SK-N-SH (cell line): Measurements from ENCODE around the gene SAMD14. TPM values are rescaled to one million over a fixed set of nuclear protein-coding genes. Genes with fewer than 3 reads are reported as not detected.

Source experiments
- CTCF ChIA-PET: fragments of 300-600, 350-600 bp; formaldehyde crosslinking; extraction: SDS; loops from one replicate; lab custom pipeline; 2021; lab: Yijun Ruan, JAX
- POLR2A ChIA-PET: fragments of 350-600 bp; sonication (Branson Sonifier 250); formaldehyde crosslinking; extraction: SDS; loops from one replicate; lab custom pipeline; 2020; ENCODE audit warnings: antibody characterized with exemption, inconsistent platforms; lab: Yijun Ruan, JAX
- DNase-seq: peaks from one replicate; pipeline ENCODE4 v3.0.0; 2012
- H2AFZ ChIP-seq: fragments of 200-600 bp; sonication (generic); 2 replicates; pipeline ENCODE4 v1.8.1; 2016; ENCODE audit warnings: antibody characterized with exemption, mild to moderate bottlenecking, low read depth
- H3F3A ChIP-seq: fragments of 200-600 bp; sonication (generic); replicated peaks from 2 replicates; pipeline ENCODE3; 2016; ENCODE audit warnings: antibody characterized with exemption, mild to moderate bottlenecking; ENCODE audit not compliant: insufficient read depth
- H3K27ac ChIP-seq, 2 experiments: fragments of 200-500 bp in 1 of 2; fragments of 200-600 bp in 1 of 2; sonication (Bioruptor generic) in 1 of 2; sonication (generic), shearing (Covaris generic) in 1 of 2; 2 replicates each; pipeline versions ENCODE4 v1.5.1 to v1.6.1; 2014 to 2016; ENCODE audit warnings: low read depth in 2 of 2, inconsistent platforms in 1 of 2, low read length in 1 of 2, mild to moderate bottlenecking in 1 of 2, mixed read lengths in 1 of 2
- H3K27me3 ChIP-seq: fragments of 200-600 bp; sonication (generic), shearing (Covaris generic); 2 replicates; pipeline ENCODE4 v1.6.1; 2016; ENCODE audit warnings: mixed run types; ENCODE audit not compliant: insufficient read depth
- H3K36me3 ChIP-seq, 2 experiments: fragments of 200-500 bp in 1 of 2; fragments of 200-600 bp in 1 of 2; sonication (Bioruptor generic) in 1 of 2; sonication (generic) in 1 of 2; replicated peaks in 1 of 2; 2 replicates each; pipeline versions ENCODE3 to v1.5.1; 2014 to 2016; ENCODE audit warnings: low read length in 1 of 2, mild to moderate bottlenecking in 1 of 2; ENCODE audit not compliant: insufficient read depth in 2 of 2, control insufficient read depth in 1 of 2
- H3K4me1 ChIP-seq, 2 experiments: fragments of 200-500 bp in 1 of 2; fragments of 200-600 bp in 1 of 2; sonication (Bioruptor generic) in 1 of 2; sonication (generic), shearing (Covaris generic) in 1 of 2; 2 replicates each; pipeline versions ENCODE4 v1.5.1 to v1.6.1; 2014 to 2016; ENCODE audit warnings: low read depth in 1 of 2, low read length in 1 of 2, mixed run types in 1 of 2; ENCODE audit not compliant: insufficient read depth in 2 of 2, control insufficient read depth in 1 of 2
- H3K4me2 ChIP-seq: fragments of 200-600 bp; sonication (generic), shearing (Covaris generic); 2 replicates; pipeline ENCODE4 v1.6.1; 2017; ENCODE audit warnings: mixed run types
- H3K4me3 ChIP-seq, 2 experiments: fragments of 200-500 bp in 1 of 2; fragments of 200-600 bp in 1 of 2; sonication (Bioruptor generic) in 1 of 2; sonication (generic), shearing (Covaris generic) in 1 of 2; 2 replicates each; pipeline versions ENCODE4 v1.5.1 to v1.8.1; 2014 to 2016; ENCODE audit warnings: low read depth in 2 of 2, inconsistent platforms in 1 of 2, low read length in 1 of 2, mild to moderate bottlenecking in 1 of 2, mixed read lengths in 1 of 2, moderate library complexity in 1 of 2
- H3K79me2 ChIP-seq: fragments of 200-600 bp; sonication (generic); 2 replicates; pipeline ENCODE4 v1.8.1; 2017; ENCODE audit warnings: mild to moderate bottlenecking; ENCODE audit not compliant: insufficient read depth
- H3K9ac ChIP-seq: fragments of 200-600 bp; sonication (generic); 2 replicates; pipeline ENCODE4 v1.6.1; 2017; ENCODE audit warnings: mixed run types
- H3K9me2 ChIP-seq: fragments of 200-600 bp; sonication (generic); 2 replicates; pipeline ENCODE4 v1.6.1; 2017; ENCODE audit warnings: mixed run types
- H3K9me3 ChIP-seq: fragments of 200-600 bp; sonication (generic); 2 replicates; pipeline ENCODE4 v1.6.1; 2017; ENCODE audit warnings: mixed run types, mild to moderate bottlenecking, moderate library complexity
- H4K20me1 ChIP-seq: fragments of 200-600 bp; sonication (generic); 2 replicates; pipeline ENCODE4 v1.6.1; 2017; ENCODE audit warnings: mild to moderate bottlenecking, mixed run types; ENCODE audit not compliant: insufficient read depth
- CHD2 ChIP-seq: fragments of 150-350 bp; IDR thresholded peaks from 2 replicates; pipeline ENCODE4 v1.6.1; 2018; ENCODE audit warnings: low read length; ENCODE audit not compliant: partially characterized antibody
- EP300 ChIP-seq, 2 experiments: IDR thresholded peaks; 2 replicates each; pipeline versions ENCODE4 v1.4.0 to v1.6.1; 2012; ENCODE audit warnings: borderline replicate concordance in 1 of 2, low read depth in 1 of 2, low read length in 1 of 2
- FOXJ3 ChIP-seq: sonication (generic); formaldehyde crosslinking; IDR thresholded peaks from 2 replicates; pipeline ENCODE4 v1.5.1; 2020; ENCODE audit warnings: mild to moderate bottlenecking, missing genetic modification reagents
- MAX ChIP-seq: IDR thresholded peaks from 2 replicates; pipeline ENCODE4 v1.4.0; 2012; ENCODE audit warnings: low read depth
- MXI1 ChIP-seq: IDR thresholded peaks from 2 replicates; pipeline ENCODE4 v1.6.1; 2012; ENCODE audit warnings: mild to moderate bottlenecking, low read depth, low read length, improper control_type of control experiment
- PBX3 ChIP-seq: IDR thresholded peaks from 2 replicates; pipeline ENCODE4; 2012
- POLR2AphosphoS5 ChIP-seq: IDR thresholded peaks from 2 replicates; pipeline ENCODE4 v1.6.1; 2012; ENCODE audit warnings: low read depth, low read length
- RCOR1 ChIP-seq: fragments of 150-350 bp; IDR thresholded peaks from 2 replicates; pipeline ENCODE4 v1.6.1; 2017; ENCODE audit warnings: antibody characterized with exemption, low read length
- USF1 ChIP-seq: IDR thresholded peaks from 2 replicates; pipeline ENCODE4 v1.4.0; 2012; ENCODE audit warnings: low read depth, borderline replicate concordance
- USF2 ChIP-seq: fragments of 150-350 bp; IDR thresholded peaks from 2 replicates; pipeline ENCODE4 v1.6.1; 2017; ENCODE audit warnings: antibody characterized with exemption, low read length, low read depth, borderline replicate concordance
- YY1 ChIP-seq: IDR thresholded peaks from 2 replicates; pipeline ENCODE4 v1.4.0; 2012; ENCODE audit warnings: low read depth, mild to moderate bottlenecking
- WGBS: methylation state at CpG from one replicate; pipeline ENCODE4 v1.1.6; 2017; ENCODE audit warnings: low lambda C conversion rate; 5-methylcytosine and 5-hydroxymethylcytosine counted together
- polyA plus RNA-seq, 3 experiments: library from polyadenylated mRNA; depleted of rRNA; stranded (reverse); fragments of >200 nt; gene quantifications; 2 replicates each; pipeline ENCODE4 v1.2.3, GENCODE V29; 2012

Gene SAMD14
- polyA plus RNA-seq, 1 of the 3 experiments (the other 2 are of a cell fraction): 3.4 TPM

- Histone ChIP-seq H3K9me3 (no peaks in the 10 kb centered on the region), H3K9ac (no peak overlapping the region), H3K79me2 (no peaks in the 10 kb centered on the region), H3K9me2 (no peaks in the 10 kb centered on the region), H3F3A (peaks cover 3% of the 10 kb centered on the region), H4K20me1 (no peaks in the 10 kb centered on the region), H3K27ac (peak overlapping the region in 1 of 2 experiments; percentile 62; a peak in 2 of 4 replicates), H3K27me3 (no peaks in the 10 kb centered on the region), H3K4me1 (peaks cover 0 to 24% of the 10 kb centered on the region in 2 experiments; a peak in 1 of 4 replicates), H3K4me3 (no peak overlapping the region), H2AFZ (no peak overlapping the region), H3K4me2 (no peak overlapping the region), H3K36me3 (peaks cover 0 to 23% of the 10 kb centered on the region in 2 experiments)
- WGBS: 50% methylated on average over 6 of the region's 14 CpGs
- POLR2A ChIA-PET: interaction anchor here (0.6 to 3.3 kb wide), 5 partner anchors 18 to 50 kb away, joined by 3 to 13 read pairs (median 4); partner anchors contain the start of gene SAMD14
- no peak for TF ChIP-seq USF1
- no peak for TF ChIP-seq YY1
- peak; percentile 3; the same call in 1 of the 2 replicates for TF ChIP-seq POLR2AphosphoS5
- peak in 1 of 2 experiments; percentile 44; a peak in 1 of 4 replicates for TF ChIP-seq EP300 (IDR thresholded peaks at IDR 0.05; ENCODE audit: borderline replicate concordance in 1 of 2, low read depth in 1 of 2, low read length in 1 of 2)
- TF ChIP-seq USF2: no peak
- TF ChIP-seq MAX: no peak
- peak; percentile 46 for TF ChIP-seq CHD2
- no peak for TF ChIP-seq RCOR1
- TF ChIP-seq MXI1: peak; percentile 49; the same call in 1 of the 2 replicates
- 0 out of 2 replicates have a peak, but pooled peaks have one; percentile 11 for TF ChIP-seq FOXJ3 (CRISPR knock-in tag)
- TF ChIP-seq PBX3: 0 out of 2 replicates have a peak, but pooled peaks have one; percentile 0
- DNase-seq: peak; percentile 88
- CTCF ChIA-PET: interaction anchor here (0.6 to 16.3 kb wide), 25 partner anchors 14 to 232 kb away, joined by 3 to 297 read pairs (median 5); partner anchors contain the start of genes COL1A1, ITGA3, PDK2 and PPP1R9B
Observed at GRCh38 chr17:50111673-50112655, 18.0 kb downstream of the SAMD14 start.
